VCaP (cell line): Measurements from ENCODE around the gene STRN3.
"Not testable (repeated sequence)": the region's sequence is repeated elsewhere in the genome, so short reads cannot be mapped to it uniquely, and the experiment has no call there.

Source experiments
- H3K27ac ChIP-seq: fragments of 450-650 bp; 2 replicates; pipeline ENCODE4 v1.5.1; 2017
- TF ChIP-seq, protein P1 (sequence below): fragments of 450-650 bp; conservative IDR thresholded peaks from 2 replicates; pipeline ENCODE4 v1.5.1; 2017; ENCODE audit warnings: mild to moderate bottlenecking, moderate library complexity

Gene STRN3

DNA sequence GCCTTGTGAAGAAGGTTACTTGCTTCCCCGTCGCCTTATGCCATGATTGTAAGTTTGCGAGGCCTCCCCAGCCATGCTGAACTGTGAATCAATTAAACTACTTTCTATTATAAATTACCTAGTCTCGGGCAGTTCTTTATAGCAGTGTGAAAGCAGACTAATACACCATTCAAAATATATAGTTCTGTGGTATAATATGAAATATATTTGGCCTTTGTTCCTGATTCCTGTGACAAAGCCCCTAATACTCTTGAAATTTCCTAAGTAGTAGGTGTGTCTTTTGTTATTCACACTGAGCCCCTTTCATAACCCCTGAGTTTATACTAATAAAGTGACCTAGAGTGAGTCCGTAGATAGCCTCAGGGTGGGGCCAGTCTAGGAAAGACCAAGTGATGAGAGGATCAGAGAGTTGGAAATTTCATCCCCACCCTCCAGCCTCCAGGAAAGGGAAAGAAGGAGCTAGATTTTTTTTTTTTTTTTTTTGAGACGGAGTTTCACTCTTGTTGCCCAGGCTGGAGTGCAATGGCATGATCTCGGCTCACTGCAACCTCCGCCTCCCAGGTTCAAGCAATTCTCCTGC lies 19.4 kb upstream of the STRN3 start:
- TF ChIP-seq, protein P1, sequence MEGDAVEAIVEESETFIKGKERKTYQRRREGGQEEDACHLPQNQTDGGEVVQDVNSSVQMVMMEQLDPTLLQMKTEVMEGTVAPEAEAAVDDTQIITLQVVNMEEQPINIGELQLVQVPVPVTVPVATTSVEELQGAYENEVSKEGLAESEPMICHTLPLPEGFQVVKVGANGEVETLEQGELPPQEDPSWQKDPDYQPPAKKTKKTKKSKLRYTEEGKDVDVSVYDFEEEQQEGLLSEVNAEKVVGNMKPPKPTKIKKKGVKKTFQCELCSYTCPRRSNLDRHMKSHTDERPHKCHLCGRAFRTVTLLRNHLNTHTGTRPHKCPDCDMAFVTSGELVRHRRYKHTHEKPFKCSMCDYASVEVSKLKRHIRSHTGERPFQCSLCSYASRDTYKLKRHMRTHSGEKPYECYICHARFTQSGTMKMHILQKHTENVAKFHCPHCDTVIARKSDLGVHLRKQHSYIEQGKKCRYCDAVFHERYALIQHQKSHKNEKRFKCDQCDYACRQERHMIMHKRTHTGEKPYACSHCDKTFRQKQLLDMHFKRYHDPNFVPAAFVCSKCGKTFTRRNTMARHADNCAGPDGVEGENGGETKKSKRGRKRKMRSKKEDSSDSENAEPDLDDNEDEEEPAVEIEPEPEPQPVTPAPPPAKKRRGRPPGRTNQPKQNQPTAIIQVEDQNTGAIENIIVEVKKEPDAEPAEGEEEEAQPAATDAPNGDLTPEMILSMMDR: no peak
- no peak overlapping the region for H3K27ac ChIP-seq

DNA sequence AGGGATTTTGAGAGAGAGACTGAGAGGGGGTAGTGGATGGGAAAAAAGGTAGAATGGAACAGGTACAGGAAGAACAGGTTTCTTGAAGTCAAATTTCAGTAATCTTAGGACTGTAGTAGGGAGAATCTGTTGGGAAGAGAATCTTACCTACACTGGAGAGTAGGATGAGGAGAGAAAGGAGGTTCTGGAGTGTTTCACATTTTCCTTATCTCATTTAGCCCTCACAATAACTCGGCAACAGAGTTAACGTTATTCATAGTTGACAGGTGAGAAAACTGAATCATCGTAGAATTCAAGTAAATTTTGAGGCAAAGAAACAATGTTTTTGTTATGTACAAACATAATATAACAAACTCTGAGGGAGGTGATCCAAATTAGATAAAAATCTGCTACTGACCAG lies 17.2 kb upstream of the STRN3 start:
- H3K27ac ChIP-seq: no peak overlapping the region
- TF ChIP-seq, protein P1: no peak

DNA sequence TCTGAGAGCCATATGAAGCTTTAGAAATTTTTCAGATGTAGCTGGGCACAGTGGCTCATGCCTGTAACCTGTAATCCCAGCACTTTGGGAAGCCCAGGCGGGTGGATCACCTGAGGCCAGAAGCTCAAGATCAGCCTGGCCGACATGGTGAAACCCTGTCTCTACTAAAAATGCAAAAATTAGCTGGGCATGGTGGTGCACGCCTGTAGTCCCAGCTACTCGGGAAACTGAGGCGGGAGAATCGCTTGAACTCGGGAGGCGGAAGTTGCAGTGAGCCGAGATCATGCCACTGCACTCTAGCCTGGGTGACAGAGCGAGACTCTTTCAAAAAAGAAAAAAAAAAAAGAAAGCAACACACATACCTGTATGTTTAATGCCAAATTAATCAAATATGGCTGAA lies 16.7 kb upstream of the STRN3 start:
- H3K27ac ChIP-seq: not testable (repeated sequence)

DNA sequence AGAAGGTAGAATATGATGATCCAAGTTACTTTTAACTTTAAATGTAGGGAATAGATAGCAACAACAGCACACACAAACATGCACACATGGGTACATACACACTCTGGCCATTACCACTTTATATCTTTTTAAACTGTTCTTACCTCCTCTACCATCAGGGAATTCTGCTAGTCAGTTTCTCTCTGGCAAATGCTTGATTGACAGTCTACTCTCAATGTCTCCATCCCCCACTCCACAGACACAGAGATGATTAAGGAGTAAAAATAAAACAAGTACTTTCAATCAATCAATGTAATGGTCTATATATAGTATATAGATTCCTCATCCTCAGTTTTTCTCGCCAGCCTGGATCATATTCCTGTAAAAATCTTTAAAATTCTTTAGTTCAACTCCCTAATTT lies 16.1 kb upstream of the STRN3 start:
- H3K27ac ChIP-seq: no peak overlapping the region
- TF ChIP-seq, protein P1: no peak

DNA sequence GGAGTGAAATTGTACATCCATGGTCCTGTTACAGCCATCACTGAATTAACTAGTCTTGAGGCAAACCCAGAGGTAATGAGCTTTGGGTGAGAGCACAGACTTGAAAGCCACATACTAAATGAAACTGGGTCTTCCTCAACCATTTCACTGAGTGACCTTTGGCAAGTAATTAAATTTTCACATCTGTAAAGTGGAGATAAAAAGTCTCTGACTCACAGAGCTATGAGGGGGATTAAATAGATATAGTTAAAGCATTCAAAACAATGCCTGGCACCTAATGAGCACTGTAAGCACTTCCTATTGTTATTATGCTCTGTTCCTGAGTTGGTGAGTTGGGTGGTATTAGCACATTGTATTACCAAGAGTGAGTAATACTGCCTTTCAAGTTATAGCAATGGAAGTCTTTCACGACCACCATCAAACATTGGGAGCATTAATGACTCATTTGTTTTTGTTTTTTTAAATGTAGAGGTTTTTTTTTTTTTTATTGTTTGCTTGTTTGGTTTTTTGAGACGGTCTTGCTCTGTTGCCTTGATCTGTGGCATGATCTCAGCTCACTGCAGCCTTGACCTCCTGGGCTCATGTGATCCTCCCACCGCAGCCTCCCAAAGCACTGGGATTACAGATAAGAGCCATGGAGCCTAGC lies 12.5 kb upstream of the STRN3 start:
- TF ChIP-seq, protein P1: no peak
- no peak overlapping the region for H3K27ac ChIP-seq

DNA sequence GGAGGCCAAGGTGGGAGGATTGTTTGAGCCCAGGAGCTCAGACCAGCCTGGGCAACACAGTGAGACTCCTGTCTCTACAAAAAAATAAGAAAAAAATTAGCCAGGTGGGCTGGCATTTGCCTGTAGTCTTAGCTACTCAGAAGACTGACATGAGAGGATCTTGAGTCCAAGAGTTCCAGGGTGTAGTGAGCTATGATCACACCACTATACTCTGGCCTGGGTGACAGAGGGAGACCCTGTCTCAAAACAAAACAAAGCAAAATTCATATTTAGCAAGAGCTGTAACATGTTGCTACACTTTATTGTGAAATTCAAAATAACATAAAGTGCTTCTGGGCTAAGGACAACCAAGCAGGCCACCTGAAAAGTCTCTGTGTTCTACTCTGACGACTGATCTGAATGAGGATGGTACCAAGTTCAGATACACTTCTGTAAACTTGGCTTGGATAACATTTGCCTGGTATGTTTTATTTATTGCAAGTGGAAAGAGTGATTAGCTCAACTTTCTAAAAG lies 11.6 kb upstream of the STRN3 start:
- TF ChIP-seq, protein P1: no peak
- no peak overlapping the region for H3K27ac ChIP-seq

DNA sequence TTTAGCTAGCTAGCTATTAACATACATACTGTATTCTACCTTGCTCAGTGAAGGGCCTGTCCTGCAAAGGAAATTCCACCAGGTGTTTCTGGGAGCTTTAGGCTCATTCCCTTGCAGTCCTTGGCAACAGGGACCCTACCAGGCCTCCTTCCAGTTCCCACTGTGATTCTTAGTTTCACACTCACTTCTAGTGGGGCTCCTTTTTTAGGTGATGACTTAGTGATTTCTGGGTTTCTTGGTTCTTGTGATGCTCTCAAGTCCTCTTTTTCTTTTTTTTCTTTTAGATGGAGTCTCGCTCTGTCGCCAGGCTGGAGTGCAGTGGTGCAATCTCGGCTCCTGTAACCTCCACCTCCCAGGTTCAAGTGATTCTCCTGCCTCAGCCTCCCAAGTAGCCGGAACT lies 10.4 kb upstream of the STRN3 start:
- H3K27ac ChIP-seq: no peak overlapping the region

DNA sequence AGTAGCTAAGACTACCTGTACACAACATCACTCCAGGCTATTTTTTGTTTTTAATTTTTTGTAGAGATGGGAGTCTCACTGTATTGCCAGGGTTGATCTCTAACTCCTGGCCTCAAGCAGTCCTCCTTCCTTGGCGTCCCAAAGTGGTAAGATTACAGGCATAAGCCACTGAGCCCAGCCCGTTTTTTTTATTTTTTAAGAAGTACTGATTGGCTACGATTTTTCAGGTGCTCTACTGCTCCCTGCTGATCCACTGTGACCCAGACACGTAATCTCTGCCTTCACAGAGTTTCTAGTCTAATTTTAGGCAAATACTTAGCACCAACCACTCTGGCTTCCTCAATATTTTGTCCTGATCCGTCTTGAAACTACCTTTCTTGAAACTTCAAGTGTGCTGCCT lies 4.3 kb upstream of the STRN3 start:
- TF ChIP-seq, protein P1: no peak
- no peak overlapping the region for H3K27ac ChIP-seq

More for the DNA sequence above, 10.4 kb upstream of the STRN3 start:
- TF ChIP-seq, protein P1: no peak
